ENCODE results near the gene SHROOM2. TPM values are rescaled to one million over a fixed set of nuclear protein-coding genes. Genes with fewer than 3 reads are reported as not detected.

Gene SHROOM2
- total RNA-seq, 1 donor from 2014 or later: 9.6 TPM

DNA sequence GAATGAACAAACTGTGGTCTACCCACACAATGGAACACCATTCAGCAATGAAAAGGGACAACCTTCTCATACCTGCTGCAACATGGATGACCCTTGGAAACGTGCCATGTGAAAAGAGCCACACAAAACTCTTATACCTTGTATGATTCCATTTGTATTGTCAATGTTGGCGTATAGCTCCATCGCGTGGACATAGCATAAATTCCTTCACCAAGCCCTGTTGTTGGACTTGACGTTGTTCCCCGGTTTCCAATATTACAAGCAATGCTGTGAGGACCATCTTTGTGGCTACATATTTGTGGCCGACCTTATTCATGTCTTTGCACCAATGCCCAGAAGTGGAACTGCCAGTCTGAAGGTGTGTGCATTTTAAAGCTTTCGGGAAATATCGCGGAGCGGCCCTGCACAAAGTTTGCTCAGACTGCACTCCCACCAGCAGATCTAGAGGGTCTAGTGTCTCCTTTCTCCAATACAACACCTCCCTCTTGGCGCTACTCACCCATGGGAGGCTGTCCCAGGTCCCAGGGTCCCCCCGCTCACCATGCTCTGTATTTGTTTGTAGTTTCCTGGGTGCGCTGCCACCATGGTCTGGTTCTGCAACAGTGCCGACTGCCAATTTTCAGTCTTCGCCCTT lies 180.7 kb downstream of the SHROOM2 start, which contains the start of gene CLDN34:
Gene CLDN34, plus strand, starts transcription at position 584 of the 634 bp plus-strand sequence. Its CDS starts 0 bp downstream, at position 584.
- ATAC-seq: no peak
- Histone ChIP-seq H3K27me3 (no peaks in the 10 kb centered on the region), H3K9me3 (no peaks in the 10 kb centered on the region), H3K27ac (no peak within 1 kb of the TSS), H3K4me1 (no peaks in the 10 kb centered on the region), H3K36me3 (no peaks in the 10 kb centered on the region), H3K4me3 (no peak within 1 kb of the TSS)
- intact Hi-C loops (cut with DNase I): no loop called here
- TF ChIP-seq, protein P1, sequence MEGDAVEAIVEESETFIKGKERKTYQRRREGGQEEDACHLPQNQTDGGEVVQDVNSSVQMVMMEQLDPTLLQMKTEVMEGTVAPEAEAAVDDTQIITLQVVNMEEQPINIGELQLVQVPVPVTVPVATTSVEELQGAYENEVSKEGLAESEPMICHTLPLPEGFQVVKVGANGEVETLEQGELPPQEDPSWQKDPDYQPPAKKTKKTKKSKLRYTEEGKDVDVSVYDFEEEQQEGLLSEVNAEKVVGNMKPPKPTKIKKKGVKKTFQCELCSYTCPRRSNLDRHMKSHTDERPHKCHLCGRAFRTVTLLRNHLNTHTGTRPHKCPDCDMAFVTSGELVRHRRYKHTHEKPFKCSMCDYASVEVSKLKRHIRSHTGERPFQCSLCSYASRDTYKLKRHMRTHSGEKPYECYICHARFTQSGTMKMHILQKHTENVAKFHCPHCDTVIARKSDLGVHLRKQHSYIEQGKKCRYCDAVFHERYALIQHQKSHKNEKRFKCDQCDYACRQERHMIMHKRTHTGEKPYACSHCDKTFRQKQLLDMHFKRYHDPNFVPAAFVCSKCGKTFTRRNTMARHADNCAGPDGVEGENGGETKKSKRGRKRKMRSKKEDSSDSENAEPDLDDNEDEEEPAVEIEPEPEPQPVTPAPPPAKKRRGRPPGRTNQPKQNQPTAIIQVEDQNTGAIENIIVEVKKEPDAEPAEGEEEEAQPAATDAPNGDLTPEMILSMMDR (IDR thresholded peaks at IDR 0.05): no peak
- DNase-seq: no peak

DNA sequence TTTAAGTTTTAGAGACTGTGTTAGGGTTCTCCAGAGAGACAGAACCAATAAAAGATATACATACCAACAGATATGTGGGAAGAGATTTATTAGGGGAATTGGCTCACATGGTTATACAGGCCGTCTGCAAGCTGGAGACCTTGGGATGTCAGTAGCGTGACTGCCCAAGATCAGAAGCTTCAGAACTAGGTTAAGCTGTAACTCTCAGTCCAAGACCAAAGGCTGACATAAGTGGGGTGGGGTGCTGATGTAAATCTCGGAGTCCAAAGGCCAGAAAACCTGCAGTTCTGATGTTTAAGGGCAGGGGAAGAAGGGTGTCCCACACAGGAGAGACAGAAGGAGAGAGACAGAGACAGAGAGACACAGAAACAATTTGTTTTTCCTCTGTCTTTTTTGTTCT lies 191.4 kb downstream of the SHROOM2 start:
- intact Hi-C loops (cut with DNase I): no loop called here
- H3K36me3 ChIP-seq: no peaks in the 10 kb centered on the region
- H3K27ac ChIP-seq: no peak overlapping the region
- TF ChIP-seq, protein P1 (IDR thresholded peaks at IDR 0.05): no peak
- no peaks in the 10 kb centered on the region for H3K27me3 ChIP-seq
- H3K4me1 ChIP-seq: no peaks in the 10 kb centered on the region
- DNase-seq: no peak
- no peaks in the 10 kb centered on the region for H3K9me3 ChIP-seq
- no peak for ATAC-seq
- no peak overlapping the region for H3K4me3 ChIP-seq

DNA sequence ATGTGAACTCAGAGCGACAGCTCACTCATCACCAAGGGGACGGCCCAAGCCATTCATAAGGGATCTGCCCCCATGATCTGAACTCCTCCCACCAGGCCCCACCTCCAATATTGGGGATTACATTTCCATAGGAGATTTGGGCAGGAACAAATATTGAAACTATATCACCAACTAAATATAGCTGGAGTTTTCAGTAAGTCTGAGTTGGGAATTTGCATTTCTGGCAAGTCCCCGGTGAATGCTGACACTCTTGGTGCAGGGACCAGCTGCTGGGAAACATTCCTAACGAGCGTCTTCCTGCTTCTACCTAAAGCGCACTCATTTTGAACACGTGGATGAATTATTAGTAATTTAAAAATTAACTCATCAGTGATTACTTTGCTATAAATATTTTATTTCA lies 194.2 kb downstream of the SHROOM2 start:
- H3K4me1 ChIP-seq: no peaks in the 10 kb centered on the region
- TF ChIP-seq, protein P1 (IDR thresholded peaks at IDR 0.05): no peak
- H3K4me3 ChIP-seq: no peak overlapping the region
- ATAC-seq: no peak
- H3K36me3 ChIP-seq: no peaks in the 10 kb centered on the region
- DNase-seq: no peak
- H3K27ac ChIP-seq: no peak overlapping the region
- intact Hi-C loops (cut with DNase I): no loop called here
- H3K27me3 ChIP-seq: no peaks in the 10 kb centered on the region
- H3K9me3 ChIP-seq: no peaks in the 10 kb centered on the region

DNA sequence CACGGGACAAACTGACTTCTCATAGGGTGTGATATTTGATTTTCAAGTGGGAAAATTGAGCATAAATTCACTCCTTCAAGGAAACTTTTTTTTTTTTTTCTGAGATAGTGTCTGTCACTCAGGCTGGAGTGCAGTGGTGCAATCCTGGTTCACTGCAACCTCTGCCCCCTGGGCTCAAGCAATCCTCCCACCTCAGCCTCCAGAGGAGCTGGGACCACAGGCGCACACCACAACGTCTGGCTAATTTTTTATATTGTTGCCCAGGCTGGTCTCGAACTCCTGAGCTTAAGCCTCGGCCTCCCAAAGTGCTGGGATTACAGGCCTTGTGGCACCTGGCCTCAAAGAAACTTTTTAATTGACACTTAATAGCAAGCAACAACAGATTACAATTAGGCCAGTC lies 194.7 kb downstream of the SHROOM2 start:
- Histone ChIP-seq H3K36me3 (no peaks in the 10 kb centered on the region), H3K27ac (peak overlapping the region; percentile 11), H3K4me3 (no peak overlapping the region), H3K4me1 (no peaks in the 10 kb centered on the region), H3K27me3 (no peaks in the 10 kb centered on the region), H3K9me3 (no peaks in the 10 kb centered on the region)
- ATAC-seq (no peak), DNase-seq (no peak)
- intact Hi-C loops (cut with DNase I): no loop called here
- TF ChIP-seq, protein P1 (IDR thresholded peaks at IDR 0.05): no peak

DNA sequence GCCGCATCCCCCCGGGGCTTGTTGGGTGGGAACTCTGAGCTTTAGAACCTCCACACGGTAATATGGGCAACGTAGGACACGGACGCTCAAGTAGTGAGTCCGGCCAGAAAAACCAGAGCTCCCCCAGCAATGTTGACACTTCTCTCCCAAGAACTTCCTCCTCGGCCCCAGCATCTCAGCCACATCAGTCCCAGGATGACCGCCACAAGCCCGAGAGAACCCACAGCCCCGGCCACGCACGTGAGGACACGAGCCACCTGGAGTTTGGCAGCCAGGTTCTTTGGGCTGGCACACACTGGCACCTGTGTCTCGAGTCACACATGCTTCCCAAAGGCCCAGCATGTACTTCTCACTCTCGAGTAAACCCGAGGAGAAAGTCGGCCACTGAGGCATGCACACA lies 197.2 kb downstream of the SHROOM2 start:
- Histone ChIP-seq H3K36me3 (no peaks in the 10 kb centered on the region), H3K27me3 (no peaks in the 10 kb centered on the region), H3K9me3 (no peaks in the 10 kb centered on the region), H3K4me3 (no peak overlapping the region), H3K27ac (no peak overlapping the region), H3K4me1 (no peaks in the 10 kb centered on the region)
- DNase-seq (no peak), ATAC-seq (no peak)
- TF ChIP-seq, protein P1 (IDR thresholded peaks at IDR 0.05): no peak
- intact Hi-C loops (cut with DNase I): no loop called here

DNA sequence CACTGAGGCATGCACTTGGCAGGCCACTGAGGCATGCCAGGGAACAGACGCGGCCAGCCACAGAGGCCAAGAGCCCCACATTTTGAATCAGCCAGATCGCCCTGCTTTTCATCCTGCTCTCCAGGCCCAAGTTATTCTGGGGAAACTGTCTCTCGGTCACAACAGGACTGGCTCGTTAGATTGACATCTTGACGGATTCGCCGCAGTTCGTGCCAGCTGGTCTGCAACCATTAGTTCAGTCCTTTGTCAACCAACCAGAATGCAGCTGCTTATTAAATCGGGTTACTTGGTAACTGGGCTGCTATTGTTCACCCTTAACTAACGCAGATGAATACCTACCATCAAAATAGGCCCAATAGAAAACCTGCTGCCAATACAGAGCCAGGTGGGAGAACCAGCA lies 197.6 kb downstream of the SHROOM2 start:
- intact Hi-C loops (cut with DNase I): no loop called here
- Histone ChIP-seq H3K4me1 (no peaks in the 10 kb centered on the region), H3K27me3 (no peaks in the 10 kb centered on the region), H3K27ac (no peak overlapping the region), H3K36me3 (no peaks in the 10 kb centered on the region), H3K4me3 (no peak overlapping the region), H3K9me3 (no peaks in the 10 kb centered on the region)
- TF ChIP-seq, protein P1 (IDR thresholded peaks at IDR 0.05): no peak
- no peak for ATAC-seq
- DNase-seq: no peak

Measured in upper lobe of right lung (tissue), 1 donor.